KMS-11 (cell line): Measurements from ENCODE around the gene POLR2L.

Experiments used
- H2AFZ ChIP-seq: fragments of 200-600 bp; sonication (generic); 2 replicates; pipeline ENCODE4 v1.6.1; 2016; ENCODE audit warnings: antibody characterized with exemption, mixed run types, low read depth
- H3K27ac ChIP-seq: fragments of 200-600 bp; sonication (generic); 2 replicates; pipeline ENCODE4 v1.6.1; 2016; ENCODE audit warnings: mild to moderate bottlenecking, mixed run types
- H3K27me3 ChIP-seq: fragments of 200-600 bp; sonication (generic); 2 replicates; pipeline ENCODE4 v1.6.1; 2017; ENCODE audit warnings: mild to moderate bottlenecking, low read depth, mixed run types, moderate library complexity; ENCODE audit not compliant: insufficient read depth
- H3K36me3 ChIP-seq: fragments of 200-600 bp; sonication (generic); 2 replicates; pipeline ENCODE4 v1.6.1; 2017; ENCODE audit warnings: mild to moderate bottlenecking, mixed run types; ENCODE audit not compliant: insufficient read depth
- H3K4me1 ChIP-seq: fragments of 200-600 bp; sonication (generic); 2 replicates; pipeline ENCODE4 v1.6.1; 2016; ENCODE audit warnings: mild to moderate bottlenecking, low read depth, mixed run types; ENCODE audit not compliant: poor library complexity, severe bottlenecking
- H3K4me2 ChIP-seq: fragments of 200-600 bp; sonication (generic); 2 replicates; pipeline ENCODE4 v1.7.0; 2016; ENCODE audit warnings: mild to moderate bottlenecking, mixed run types
- H3K4me3 ChIP-seq: fragments of 200-600 bp; sonication (generic); IDR thresholded peaks from 2 replicates; pipeline ENCODE4 v1.6.1; 2017; ENCODE audit warnings: low read depth, low read length, mixed read lengths; ENCODE audit not compliant: insufficient read depth
- H3K79me2 ChIP-seq: fragments of 200-600 bp; sonication (generic); 2 replicates; pipeline ENCODE4 v1.6.1; 2016; ENCODE audit warnings: low read depth, mixed run types; ENCODE audit not compliant: insufficient read depth
- H3K9ac ChIP-seq: fragments of 200-600 bp; sonication (generic); 2 replicates; pipeline ENCODE4 v1.6.1; 2016; ENCODE audit warnings: mild to moderate bottlenecking, mixed run types
- H4K20me1 ChIP-seq: fragments of 200-600 bp; sonication (generic); 2 replicates; pipeline ENCODE4 v1.6.1; 2016; ENCODE audit warnings: mild to moderate bottlenecking, mixed run types; ENCODE audit not compliant: insufficient read depth
- TF ChIP-seq, protein P1 (sequence below): fragments of 200-600 bp; sonication (generic); conservative IDR thresholded peaks from 2 replicates; pipeline ENCODE4 v1.6.1; 2017; ENCODE audit warnings: low read depth, mild to moderate bottlenecking, antibody characterized with exemption, low read length, moderate library complexity, mixed read lengths

The POLR2L gene

DNA sequence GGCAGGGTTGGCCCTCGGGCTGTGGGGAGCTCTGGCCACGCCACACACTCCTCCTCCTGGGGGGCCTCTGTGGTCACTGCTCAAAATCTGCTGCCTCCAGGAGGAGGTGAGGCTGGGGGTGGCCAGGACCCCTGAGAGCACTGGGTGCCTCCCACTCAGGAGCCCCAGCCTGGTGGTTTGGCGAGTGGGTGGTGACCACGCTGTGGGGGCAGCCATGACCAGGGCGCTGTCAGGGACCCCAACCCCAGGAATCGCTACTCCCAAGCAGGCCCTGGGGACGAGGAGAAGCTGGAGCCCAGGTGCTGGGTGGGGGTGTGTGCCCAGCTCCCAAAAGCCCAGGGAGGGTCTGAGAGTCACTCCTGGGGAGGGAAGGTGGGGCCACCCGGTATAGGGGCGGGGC, 30.5 kb upstream of the POLR2L start:
- H3K27me3 ChIP-seq: no peaks in the 10 kb centered on the region
- H3K4me1 ChIP-seq: no peaks in the 10 kb centered on the region
- no peak overlapping the region for H3K9ac ChIP-seq
- H3K4me2 ChIP-seq: no peak overlapping the region
- H3K4me3 ChIP-seq: no peak overlapping the region
- no peak overlapping the region for H2AFZ ChIP-seq
- H3K27ac ChIP-seq: no peak overlapping the region
- TF ChIP-seq, protein P1, sequence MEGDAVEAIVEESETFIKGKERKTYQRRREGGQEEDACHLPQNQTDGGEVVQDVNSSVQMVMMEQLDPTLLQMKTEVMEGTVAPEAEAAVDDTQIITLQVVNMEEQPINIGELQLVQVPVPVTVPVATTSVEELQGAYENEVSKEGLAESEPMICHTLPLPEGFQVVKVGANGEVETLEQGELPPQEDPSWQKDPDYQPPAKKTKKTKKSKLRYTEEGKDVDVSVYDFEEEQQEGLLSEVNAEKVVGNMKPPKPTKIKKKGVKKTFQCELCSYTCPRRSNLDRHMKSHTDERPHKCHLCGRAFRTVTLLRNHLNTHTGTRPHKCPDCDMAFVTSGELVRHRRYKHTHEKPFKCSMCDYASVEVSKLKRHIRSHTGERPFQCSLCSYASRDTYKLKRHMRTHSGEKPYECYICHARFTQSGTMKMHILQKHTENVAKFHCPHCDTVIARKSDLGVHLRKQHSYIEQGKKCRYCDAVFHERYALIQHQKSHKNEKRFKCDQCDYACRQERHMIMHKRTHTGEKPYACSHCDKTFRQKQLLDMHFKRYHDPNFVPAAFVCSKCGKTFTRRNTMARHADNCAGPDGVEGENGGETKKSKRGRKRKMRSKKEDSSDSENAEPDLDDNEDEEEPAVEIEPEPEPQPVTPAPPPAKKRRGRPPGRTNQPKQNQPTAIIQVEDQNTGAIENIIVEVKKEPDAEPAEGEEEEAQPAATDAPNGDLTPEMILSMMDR: no peak
- H3K36me3 ChIP-seq: no peaks in the 10 kb centered on the region
- no peaks in the 10 kb centered on the region for H3K79me2 ChIP-seq
- no peaks in the 10 kb centered on the region for H4K20me1 ChIP-seq

DNA sequence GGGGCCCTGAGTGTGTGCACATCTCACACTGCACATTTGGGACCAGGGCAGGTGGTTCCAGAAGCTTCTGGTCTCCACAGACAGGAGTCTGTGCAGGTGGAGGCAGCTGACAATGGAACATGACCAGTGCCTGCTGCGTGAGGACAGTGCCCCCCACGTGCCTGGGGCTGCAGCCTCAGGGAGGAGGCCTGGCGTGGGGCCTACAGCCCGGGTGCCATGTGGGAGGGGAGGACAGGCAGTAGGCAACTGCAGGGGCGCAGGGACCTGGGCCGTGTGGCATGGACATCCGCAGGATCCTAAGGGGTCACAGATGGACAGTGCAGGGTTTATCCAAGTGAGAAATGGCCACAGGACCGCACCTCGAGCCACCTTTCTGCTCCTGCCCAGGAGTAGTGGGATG, 29.1 kb upstream of the POLR2L start:
- Histone ChIP-seq H4K20me1 (no peaks in the 10 kb centered on the region), H3K79me2 (no peaks in the 10 kb centered on the region), H3K4me2 (no peak overlapping the region), H3K9ac (no peak overlapping the region), H3K27me3 (no peaks in the 10 kb centered on the region), H3K4me1 (no peaks in the 10 kb centered on the region), H3K36me3 (no peaks in the 10 kb centered on the region), H3K27ac (no peak overlapping the region), H2AFZ (no peak overlapping the region), H3K4me3 (no peak overlapping the region)
- TF ChIP-seq, protein P1: no peak

DNA sequence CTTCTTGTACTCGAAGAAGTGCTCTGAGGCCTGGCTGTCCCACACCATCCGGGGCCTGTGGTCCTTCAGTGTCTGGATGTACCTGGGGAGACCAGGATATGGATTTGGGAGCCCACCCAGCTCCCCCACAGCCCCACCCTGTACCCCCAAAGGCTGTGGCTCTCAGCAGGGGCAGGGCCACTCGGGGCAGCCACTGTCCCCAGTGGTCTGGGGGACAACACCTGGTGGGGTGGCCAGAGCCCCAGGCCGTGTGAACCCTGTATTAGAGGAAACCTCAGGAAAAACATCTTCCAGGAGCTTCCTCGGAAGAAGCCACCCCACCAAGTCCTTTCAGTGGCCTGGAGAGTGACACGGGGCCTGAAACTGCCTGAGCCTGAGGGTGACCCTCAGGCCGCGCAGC, 28.1 kb upstream of the POLR2L start:
- H3K4me3 ChIP-seq: no peak overlapping the region
- no peaks in the 10 kb centered on the region for H4K20me1 ChIP-seq
- no peak overlapping the region for H3K4me2 ChIP-seq
- H3K27ac ChIP-seq: no peak overlapping the region
- H3K9ac ChIP-seq: no peak overlapping the region
- no peaks in the 10 kb centered on the region for H3K36me3 ChIP-seq
- no peak overlapping the region for H2AFZ ChIP-seq
- no peaks in the 10 kb centered on the region for H3K79me2 ChIP-seq
- no peaks in the 10 kb centered on the region for H3K4me1 ChIP-seq
- H3K27me3 ChIP-seq: no peaks in the 10 kb centered on the region
- TF ChIP-seq, protein P1: no peak

DNA sequence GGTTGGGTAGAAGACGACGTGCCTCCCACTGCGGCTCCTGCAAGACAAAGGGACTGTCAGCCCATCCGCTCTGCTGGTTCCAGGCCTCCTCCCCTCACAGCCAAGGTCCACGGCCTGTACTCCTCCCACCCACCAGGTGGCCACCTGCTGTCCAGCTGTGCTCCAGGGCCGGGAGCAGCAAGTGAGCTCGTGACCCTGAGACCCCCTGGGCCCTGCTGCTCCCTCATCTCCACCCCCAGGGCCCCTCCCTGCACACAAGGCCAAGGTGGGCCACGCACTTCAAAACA, 27.7 kb upstream of the POLR2L start:
- no peaks in the 10 kb centered on the region for H3K4me1 ChIP-seq
- no peak overlapping the region for H3K4me3 ChIP-seq
- TF ChIP-seq, protein P1: no peak
- no peaks in the 10 kb centered on the region for H3K79me2 ChIP-seq
- H2AFZ ChIP-seq: no peak overlapping the region
- no peak overlapping the region for H3K9ac ChIP-seq
- no peaks in the 10 kb centered on the region for H4K20me1 ChIP-seq
- no peaks in the 10 kb centered on the region for H3K27me3 ChIP-seq
- no peaks in the 10 kb centered on the region for H3K36me3 ChIP-seq
- no peak overlapping the region for H3K4me2 ChIP-seq
- no peak overlapping the region for H3K27ac ChIP-seq
